Measurements from ENCODE around the gene USH1C.

USH1C gene

GRCh38 chr11:17468122-17468521, 76.1 kb downstream of the USH1C start:
- no peak for DNase-seq

- no peak for DNase-seq
Observed at GRCh38 chr11:17463546-17464174, 80.6 kb downstream of the USH1C start.

- no peak for DNase-seq
Observed at GRCh38 chr11:17462940-17463339, 81.3 kb downstream of the USH1C start.

- no peak for DNase-seq
Observed at GRCh38 chr11:17460406-17460805, 83.8 kb downstream of the USH1C start.

GRCh38 chr11:17459236-17459896, 84.8 kb downstream of the USH1C start:
- DNase-seq, result no peak

GRCh38 chr11:17458268-17458667, 85.9 kb downstream of the USH1C start:
- DNase-seq, result no peak

- no peak for DNase-seq
Observed at GRCh38 chr11:17457396-17458173, 86.6 kb downstream of the USH1C start.

- DNase-seq, result no peak
Observed at GRCh38 chr11:17452668-17453067, 91.5 kb downstream of the USH1C start.

- no peak for DNase-seq
Observed at GRCh38 chr11:17449158-17449557, 95.1 kb downstream of the USH1C start.

- DNase-seq, result no peak
Observed at GRCh38 chr11:17446482-17446881, 97.7 kb downstream of the USH1C start.

- no peak for DNase-seq
Observed at GRCh38 chr11:17445240-17445795, 98.9 kb downstream of the USH1C start.

GRCh38 chr11:17443926-17444690, 100.1 kb downstream of the USH1C start:
- DNase-seq, result no peak
